ENCODE results near the gene RUVBL1. TPM values are rescaled to one million over a fixed set of nuclear protein-coding genes. Genes with fewer than 3 reads are reported as not detected.

The RUVBL1 gene
- total RNA-seq, 2 experiments from 2014 or later, result 5.6 to 7.7 TPM

DNA sequence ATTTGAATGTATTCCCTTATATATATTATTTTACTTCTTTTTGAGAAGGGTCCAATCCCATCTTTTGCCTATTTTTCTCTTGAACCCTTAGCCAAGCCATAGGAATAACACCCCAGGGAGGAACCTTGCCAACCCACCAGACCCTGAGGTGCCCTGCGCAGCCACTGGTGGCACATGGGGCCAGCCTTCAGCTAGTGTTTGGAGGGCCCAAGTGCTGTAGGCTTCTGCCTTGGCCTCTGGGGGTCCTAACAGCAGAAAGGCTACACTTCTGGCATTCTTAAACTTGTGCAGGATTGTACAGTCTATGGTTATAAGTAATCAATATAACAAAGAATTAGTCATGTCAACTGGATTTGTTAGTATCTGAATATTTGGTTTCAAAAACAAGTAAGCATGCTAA is 34.5 kb downstream of the RUVBL1 start:
- Mint-ChIP-seq H3K4me1 (ENCODE audit: low read depth) (no peaks in the 10 kb centered on the region), H3K27ac (no peak overlapping the region), H3K27me3 (no peaks in the 10 kb centered on the region), H3K36me3 (ENCODE audit: low read depth) (peaks cover 76% of the 10 kb centered on the region), H3K9me3 (no peaks in the 10 kb centered on the region), H3K4me3 (no peak overlapping the region)
- POLR2A ChIA-PET, result interaction anchor here (0.5 kb wide), 1 partner anchor 27 kb away, joined by 4 read pairs; no protein-coding TSS in a partner anchor
- Histone ChIP-seq H3K27me3 (ENCODE audit: control insufficient read depth in 1 of 2, insufficient read depth in 2 of 2, low read length in 2 of 2) (no peaks in the 10 kb centered on the region), H3K9me3 (ENCODE audit: control insufficient read depth in 1 of 2, insufficient read depth in 1 of 2, low read length in 2 of 2) (no peaks in the 10 kb centered on the region), H3K4me3 (ENCODE audit: low read length) (no peak overlapping the region), H3K27ac (ENCODE audit: low read depth in 1 of 2, low read length in 2 of 2) (no peak overlapping the region), H3K4me1 (ENCODE audit: insufficient read depth, low read length) (no peaks in the 10 kb centered on the region), H3K36me3 (ENCODE audit: insufficient read depth, low read length) (peaks cover 55% of the 10 kb centered on the region)
- DNase-seq, result no peak
- intact Hi-C loops (cut with DNase I, micrococcal nuclease), result no loop called here
- no peak for ATAC-seq (ENCODE audit: poor library complexity)
- CTCF ChIA-PET, result interaction anchor here (1.0 kb wide), 1 partner anchor 13 kb away, joined by 3 read pairs; no protein-coding TSS in a partner anchor
- TF ChIP-seq, protein P1, sequence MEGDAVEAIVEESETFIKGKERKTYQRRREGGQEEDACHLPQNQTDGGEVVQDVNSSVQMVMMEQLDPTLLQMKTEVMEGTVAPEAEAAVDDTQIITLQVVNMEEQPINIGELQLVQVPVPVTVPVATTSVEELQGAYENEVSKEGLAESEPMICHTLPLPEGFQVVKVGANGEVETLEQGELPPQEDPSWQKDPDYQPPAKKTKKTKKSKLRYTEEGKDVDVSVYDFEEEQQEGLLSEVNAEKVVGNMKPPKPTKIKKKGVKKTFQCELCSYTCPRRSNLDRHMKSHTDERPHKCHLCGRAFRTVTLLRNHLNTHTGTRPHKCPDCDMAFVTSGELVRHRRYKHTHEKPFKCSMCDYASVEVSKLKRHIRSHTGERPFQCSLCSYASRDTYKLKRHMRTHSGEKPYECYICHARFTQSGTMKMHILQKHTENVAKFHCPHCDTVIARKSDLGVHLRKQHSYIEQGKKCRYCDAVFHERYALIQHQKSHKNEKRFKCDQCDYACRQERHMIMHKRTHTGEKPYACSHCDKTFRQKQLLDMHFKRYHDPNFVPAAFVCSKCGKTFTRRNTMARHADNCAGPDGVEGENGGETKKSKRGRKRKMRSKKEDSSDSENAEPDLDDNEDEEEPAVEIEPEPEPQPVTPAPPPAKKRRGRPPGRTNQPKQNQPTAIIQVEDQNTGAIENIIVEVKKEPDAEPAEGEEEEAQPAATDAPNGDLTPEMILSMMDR (IDR thresholded peaks at IDR 0.05), result no peak

DNA sequence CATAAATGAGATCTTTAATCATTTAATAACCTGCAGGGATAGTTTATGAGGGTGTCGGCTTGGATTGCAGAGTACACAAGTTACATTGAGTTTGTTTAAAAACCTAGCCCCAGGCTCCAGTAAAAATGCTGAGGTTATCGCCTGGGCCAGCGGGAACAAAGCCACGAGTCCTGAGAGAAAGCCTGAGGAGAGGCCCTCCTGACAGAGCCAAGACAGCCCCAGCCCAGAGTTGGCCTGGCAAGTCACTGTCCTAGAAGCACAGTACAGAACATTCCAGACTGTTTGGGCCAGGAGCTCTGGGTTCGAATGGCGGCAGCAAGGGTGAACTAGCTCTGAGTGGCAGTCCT is 39.0 kb downstream of the RUVBL1 start:
- H3K9me3 ChIP-seq (ENCODE audit: control insufficient read depth in 1 of 2, insufficient read depth in 1 of 2, low read length in 2 of 2), result no peaks in the 10 kb centered on the region
- no peak overlapping the region for H3K4me3 ChIP-seq (ENCODE audit: low read length)
- ChIA-PET CTCF (no interaction called here), POLR2A (no interaction called here)
- no peaks in the 10 kb centered on the region for H3K27me3 ChIP-seq (ENCODE audit: control insufficient read depth in 1 of 2, insufficient read depth in 2 of 2, low read length in 2 of 2)
- no peak for ATAC-seq (ENCODE audit: poor library complexity)
- no peaks in the 10 kb centered on the region for H3K4me1 ChIP-seq (ENCODE audit: insufficient read depth, low read length)
- no peak overlapping the region for H3K27ac ChIP-seq (ENCODE audit: low read depth in 1 of 2, low read length in 2 of 2)
- Mint-ChIP-seq H3K4me1 (ENCODE audit: low read depth) (no peaks in the 10 kb centered on the region), H3K27ac (no peak overlapping the region), H3K4me3 (no peak overlapping the region), H3K36me3 (ENCODE audit: low read depth) (peaks cover 79% of the 10 kb centered on the region), H3K9me3 (no peaks in the 10 kb centered on the region), H3K27me3 (no peaks in the 10 kb centered on the region)
- TF ChIP-seq, protein P1 (IDR thresholded peaks at IDR 0.05), result no peak
- H3K36me3 ChIP-seq (ENCODE audit: insufficient read depth, low read length), result peaks cover 68% of the 10 kb centered on the region
- DNase-seq, result no peak
- intact Hi-C loops (cut with DNase I, micrococcal nuclease), result no loop called here

DNA sequence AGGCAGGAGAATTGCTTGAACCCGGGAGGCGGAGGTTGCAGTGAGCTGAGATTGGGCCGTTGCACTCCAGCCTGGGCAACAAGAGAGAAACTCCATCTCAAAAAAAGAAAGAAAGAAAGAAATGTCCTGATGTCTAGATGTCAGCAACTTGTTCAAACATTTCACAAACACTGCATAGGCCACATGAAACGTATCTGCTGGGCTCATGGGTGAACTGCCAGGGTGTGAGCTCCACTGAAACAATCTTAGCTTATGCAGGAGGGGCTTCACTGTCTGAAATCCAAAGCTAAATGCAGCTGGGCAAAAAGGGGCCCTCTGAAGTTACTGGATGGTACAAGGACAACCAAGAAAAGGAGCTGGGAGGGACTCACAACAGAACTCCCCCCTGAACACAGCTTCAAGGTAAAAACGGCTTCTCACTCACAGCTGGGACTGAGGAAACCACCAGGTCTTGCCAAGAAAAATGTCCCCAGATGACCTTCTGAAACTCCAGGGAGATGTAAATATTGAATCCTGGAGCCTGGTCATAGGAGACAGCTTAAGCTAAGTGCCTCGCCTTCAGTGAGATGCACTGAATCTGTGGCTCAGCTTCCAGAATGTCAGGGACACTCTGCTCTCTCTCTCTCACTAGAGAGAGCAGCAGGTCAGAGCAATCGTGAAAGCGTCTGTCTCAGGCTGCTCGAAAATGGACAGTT is 39.5 kb downstream of the RUVBL1 start:
- Histone ChIP-seq H3K9me3 (ENCODE audit: control insufficient read depth in 1 of 2, insufficient read depth in 1 of 2, low read length in 2 of 2) (no peaks in the 10 kb centered on the region), H3K4me1 (ENCODE audit: insufficient read depth, low read length) (no peaks in the 10 kb centered on the region), H3K4me3 (ENCODE audit: low read length) (no peak overlapping the region), H3K27ac (ENCODE audit: low read depth in 1 of 2, low read length in 2 of 2) (no peak overlapping the region), H3K27me3 (ENCODE audit: control insufficient read depth in 1 of 2, insufficient read depth in 2 of 2, low read length in 2 of 2) (no peaks in the 10 kb centered on the region), H3K36me3 (ENCODE audit: insufficient read depth, low read length) (peaks cover 74% of the 10 kb centered on the region)
- no peak overlapping the region for H3K27ac Mint-ChIP-seq
- ATAC-seq (ENCODE audit: poor library complexity) (no peak), DNase-seq (no peak)
- intact Hi-C loops (cut with DNase I, micrococcal nuclease), result no loop called here
- H3K4me3 Mint-ChIP-seq, result no peak overlapping the region
- H3K36me3 Mint-ChIP-seq (ENCODE audit: low read depth), result peaks cover 78% of the 10 kb centered on the region
- no peaks in the 10 kb centered on the region for H3K9me3 Mint-ChIP-seq
- ChIA-PET CTCF (interaction anchor here (1.1 kb wide), 1 partner anchor 16 kb away, joined by 3 read pairs; no protein-coding TSS in a partner anchor), POLR2A (no interaction called here)
- H3K27me3 Mint-ChIP-seq, result no peaks in the 10 kb centered on the region
- TF ChIP-seq, protein P1 (IDR thresholded peaks at IDR 0.05), result no peak
- no peaks in the 10 kb centered on the region for H3K4me1 Mint-ChIP-seq (ENCODE audit: low read depth)
